B cell (primary cell): Measurements from ENCODE around the gene DKKL1. TPM values are rescaled to one million over a fixed set of nuclear protein-coding genes. Genes with fewer than 3 reads are reported as not detected.

Source experiments
- ATAC-seq: fragments of 200-7000 bp; cut with Tn5 transposase; one replicate; pipeline ENCODE4 v1.10.0; 2021; ENCODE audit warnings: low read depth, mild to moderate bottlenecking, moderate number of reproducible peaks, moderate library complexity
- CTCF ChIA-PET: fragments of 350-600 bp; sonication (Branson Sonifier 250); formaldehyde crosslinking; loops from one replicate; lab custom pipeline; 2021; ENCODE audit warnings: antibody characterized with exemption, inconsistent platforms; lab: Charles Lee
- POLR2A ChIA-PET: fragments of 350-600 bp; sonication (Branson Sonifier 250); formaldehyde crosslinking; loops from one replicate; lab custom pipeline; 2021; ENCODE audit warnings: antibody characterized with exemption; lab: Charles Lee
- DNase-seq: peaks from one replicate; pipeline ENCODE4 v3.0.0; 2013
- H2AFZ ChIP-seq: 2 replicates; pipeline ENCODE4 v1.6.1; 2012; ENCODE audit warnings: mild to moderate bottlenecking, low read depth, low read length; ENCODE audit not compliant: insufficient read depth, poor library complexity, severe bottlenecking
- H3K27ac ChIP-seq, 2 donors: 1 replicate in 1 of 2; 2 replicates in 1 of 2; pipeline ENCODE4 v1.5.1; 2012 to 2013; ENCODE audit warnings: low read length in 2 of 2, mild to moderate bottlenecking in 2 of 2, moderate library complexity in 1 of 2
- H3K27me3 ChIP-seq, 4 experiments: fragments of 200-600 bp in 1 of 4; sonication (generic) in 1 of 4; replicated peaks in 1 of 4; 1 replicate in 2 of 4; 2 replicates in 2 of 4; pipeline versions ENCODE4 v1.6.1 to v1.7.0; 2013 to 2016; ENCODE audit warnings: low read length in 3 of 4, mild to moderate bottlenecking in 2 of 4, mixed read lengths in 1 of 4, moderate library complexity in 1 of 4; ENCODE audit not compliant: insufficient read depth in 4 of 4, control insufficient read depth in 3 of 4; ENCODE audit errors: control extremely low read depth in 1 of 4
- H3K36me3 ChIP-seq, 2 experiments: replicated peaks in 1 of 2; 1 replicate in 1 of 2; 2 replicates in 1 of 2; pipeline versions ENCODE4 v1.6.1 to v1.7.1; 2013; ENCODE audit warnings: low read length in 1 of 2; ENCODE audit not compliant: insufficient read depth in 2 of 2, control insufficient read depth in 1 of 2; ENCODE audit errors: control extremely low read depth in 1 of 2, extremely low read depth in 1 of 2
- H3K4me1 ChIP-seq, 2 donors: fragments of 200-600 bp in 1 of 2; sonication (generic) in 1 of 2; 1 replicate in 1 of 2; 2 replicates in 1 of 2; pipeline versions ENCODE4 v1.5.1 to v1.6.1; 2013 to 2017; ENCODE audit warnings: low read length in 2 of 2; ENCODE audit not compliant: control insufficient read depth in 2 of 2, insufficient read depth in 2 of 2
- H3K4me2 ChIP-seq: replicated peaks from 2 replicates; pipeline ENCODE3; 2012; ENCODE audit warnings: mild to moderate bottlenecking, low read depth, low read length; ENCODE audit not compliant: poor library complexity, severe bottlenecking
- H3K4me3 ChIP-seq, 5 experiments: fragments of 200-600 bp in 1 of 5; sonication (generic) in 1 of 5; 1 replicate in 3 of 5; 2 replicates in 2 of 5; pipeline versions ENCODE4 v1.5.1 to v1.7.0; 2011 to 2016; ENCODE audit warnings: low read length in 4 of 5, mild to moderate bottlenecking in 4 of 5, low read depth in 2 of 5, control low read depth in 1 of 5, moderate library complexity in 1 of 5; ENCODE audit not compliant: insufficient read depth in 1 of 5; ENCODE audit errors: control extremely low read depth in 1 of 5, extremely low read depth in 1 of 5
- H3K79me2 ChIP-seq: fragments of 200-600 bp; sonication (generic); one replicate; pipeline ENCODE4 v1.6.0; 2016; ENCODE audit warnings: low read length; ENCODE audit not compliant: control insufficient read depth, insufficient read depth
- H3K9ac ChIP-seq: fragments of 200-600 bp; sonication (generic); 2 replicates; pipeline ENCODE4 v1.6.1; 2017; ENCODE audit warnings: mild to moderate bottlenecking, low read length, moderate library complexity
- H3K9me3 ChIP-seq, 3 donors: one replicate each; pipeline versions ENCODE4 v1.6.1 to v1.7.1; 2013; ENCODE audit warnings: low read length in 2 of 3; ENCODE audit not compliant: control insufficient read depth in 2 of 3, insufficient read depth in 1 of 3; ENCODE audit errors: control extremely low read depth in 1 of 3
- H4K20me1 ChIP-seq: 2 replicates; pipeline ENCODE4 v1.6.0; 2012; ENCODE audit warnings: mild to moderate bottlenecking, low read length; ENCODE audit not compliant: insufficient read depth, control insufficient read depth, poor library complexity, severe bottlenecking
- H3K27ac Mint-ChIP-seq: one replicate; pipeline ENCODE4 v1.8.0; 2021; ENCODE audit warnings: mixed read lengths
- H3K27me3 Mint-ChIP-seq: one replicate; pipeline ENCODE4 v1.8.0; 2021; ENCODE audit warnings: mixed read lengths
- H3K4me1 Mint-ChIP-seq: one replicate; pipeline ENCODE4 v1.8.0; 2021; ENCODE audit warnings: mixed read lengths
- H3K4me3 Mint-ChIP-seq: one replicate; pipeline ENCODE4 v1.8.0; 2021; ENCODE audit warnings: mixed read lengths
- H3K9me3 Mint-ChIP-seq: one replicate; pipeline ENCODE4 v1.8.0; 2022; ENCODE audit warnings: mixed read lengths; ENCODE audit not compliant: insufficient read depth
- CTCF ChIP-seq: fragments of 200-600 bp; IDR thresholded peaks from one replicate; pipeline ENCODE4 v1.8.0; 2022; ENCODE audit warnings: antibody characterized with exemption, mild to moderate bottlenecking
- EZH2 ChIP-seq: IDR thresholded peaks from 2 replicates; pipeline ENCODE4 v1.6.1; 2012; ENCODE audit warnings: borderline replicate concordance, low read depth, mild to moderate bottlenecking, moderate library complexity, low read length; ENCODE audit not compliant: insufficient read depth, poor library complexity, severe bottlenecking
- WGBS: methylation state at CpG from one replicate; pipeline ENCODE4 v1.1.5; 2013; ENCODE audit warnings: missing lambda C conversion rate; ENCODE audit not compliant: insufficient coverage; 5-methylcytosine and 5-hydroxymethylcytosine counted together
- intact Hi-C: fragments of 100-400 bp; cut with micrococcal nuclease; formaldehyde crosslinking; loops from one replicate; pipeline ENCODE4 v1.10.0; 2022
- polyA plus RNA-seq: library from polyadenylated mRNA; depleted of rRNA; stranded (reverse); fragments of >200 nt; gene quantifications from 2 replicates; pipeline ENCODE4 v1.2.3, GENCODE V29; 2012
- total RNA-seq, 2 donors: library from RNA; stranded (reverse); fragments of 120-200 nt in 1 of 2; gene quantifications; 1 replicate in 1 of 2; 2 replicates in 1 of 2; pipeline versions ENCODE4 v1.2.3 to v1.2.4, GENCODE V29; 2013 to 2022

The DKKL1 gene
- total and polyA plus RNA-seq, 2 donors (not counting 1 experiment from before 2014, with no cell fraction given) = 1.2 to 1.6 TPM

GRCh38 chr19:49411681-49412326, 48.1 kb downstream of the DKKL1 start:
- no peak for DNase-seq
- 96% methylated on average over 3 of the region's 3 CpGs for WGBS
- Histone ChIP-seq H3K4me3 (no peak overlapping the region), H4K20me1 (no peaks in the 10 kb centered on the region), H3K27ac (no peak overlapping the region), H3K36me3 (no peaks in the 10 kb centered on the region), H2AFZ (no peak overlapping the region), H3K9me3 (peaks cover 0 to 7% (median 0%) of the 10 kb centered on the region in 3 donors), H3K4me2 (no peak overlapping the region), H3K4me1 (peaks cover 39 to 57% of the 10 kb centered on the region in 2 donors), H3K79me2 (no peaks in the 10 kb centered on the region), H3K9ac (no peak overlapping the region), H3K27me3 (peaks cover 0 to 6% (median 0%) of the 10 kb centered on the region in 4 experiments)
- no peak for ATAC-seq
- intact Hi-C loops = no loop called here
- no peaks in the 10 kb centered on the region for H3K27me3 Mint-ChIP-seq
- peaks cover 56% of the 10 kb centered on the region for H3K4me1 Mint-ChIP-seq
- H3K9me3 Mint-ChIP-seq = no peaks in the 10 kb centered on the region
- no peak overlapping the region for H3K4me3 Mint-ChIP-seq
- CTCF ChIA-PET = interaction anchor here (1.2 to 4.4 kb wide), 3 partner anchors 9 to 20 kb away, joined by 4 to 25 read pairs (median 4); no protein-coding TSS in a partner anchor
- H3K27ac Mint-ChIP-seq = peak overlapping the region; percentile 59
- POLR2A ChIA-PET = interaction anchor here (0.7 to 1.0 kb wide), 2 partner anchors 13 to 40 kb away, joined by 3 to 5 read pairs; partner anchors contain the start of gene GFY
- TF ChIP-seq CTCF (no peak), EZH2 (no peak)

DNA sequence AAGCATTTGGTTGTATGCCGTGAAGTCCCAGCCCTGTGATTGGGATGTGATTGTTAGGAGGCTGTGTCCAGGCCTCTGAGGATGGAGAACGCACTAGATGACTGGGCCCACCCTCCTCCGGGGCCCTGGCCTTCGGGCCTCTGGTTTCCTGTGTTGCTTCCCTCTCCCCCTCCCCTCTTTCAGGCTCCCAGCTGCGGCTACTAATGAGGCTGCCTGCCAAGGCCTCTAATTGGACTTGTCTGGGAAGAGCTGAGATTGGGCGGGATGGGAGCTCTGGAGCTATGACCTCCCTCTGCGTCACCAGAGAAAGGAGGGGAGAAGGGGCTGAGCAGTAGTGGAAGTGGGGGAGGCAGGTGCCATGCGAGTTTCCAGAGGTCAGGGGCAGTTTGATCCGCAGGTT, 49.7 kb downstream of the DKKL1 start:
- Histone ChIP-seq H3K36me3 (no peaks in the 10 kb centered on the region), H3K27me3 (peaks cover 0 to 21% (median under 1%) of the 10 kb centered on the region in 4 experiments), H3K4me3 (no peak overlapping the region), H3K9ac (no peak overlapping the region), H3K4me2 (no peak overlapping the region), H3K4me1 (peaks cover 36 to 59% of the 10 kb centered on the region in 2 donors), H2AFZ (no peak overlapping the region), H3K27ac (no peak overlapping the region), H3K79me2 (no peaks in the 10 kb centered on the region), H4K20me1 (no peaks in the 10 kb centered on the region), H3K9me3 (peaks cover 0 to 7% (median 0%) of the 10 kb centered on the region in 3 donors)
- intact Hi-C loops = no loop called here
- H3K27ac Mint-ChIP-seq = no peak overlapping the region
- H3K27me3 Mint-ChIP-seq = peaks cover 9% of the 10 kb centered on the region
- H3K4me1 Mint-ChIP-seq = peaks cover 52% of the 10 kb centered on the region
- H3K4me3 Mint-ChIP-seq = no peak overlapping the region
- 98% methylated on average over 5 of the region's 9 CpGs for WGBS
- ChIA-PET CTCF (interaction anchor here (1.1 to 1.3 kb wide), 2 partner anchors 11 to 23 kb away, joined by 3 read pairs; partner anchors contain the start of gene GFY), POLR2A (no interaction called here)
- TF ChIP-seq EZH2 (no peak), CTCF (no peak)
- H3K9me3 Mint-ChIP-seq = no peaks in the 10 kb centered on the region
- no peak for ATAC-seq
- DNase-seq = no peak
